HG02588 (cell line): ENCODE results near the gene PSMD7.
A peak's percentile ranks its signal among the peaks of the same experiment; 100 is the strongest.

Source experiments
- ATAC-seq: cut with Tn5 transposase; IDR thresholded peaks from one replicate; pipeline ENCODE4 v1.9.1; 2021; ENCODE audit warnings: mild to moderate bottlenecking, moderate library complexity; ENCODE audit not compliant: unreplicated experiment

Gene PSMD7

GRCh38 chr16:74296432-74297144 is at the start of gene PSMD7:
PSMD7 (plus strand) TSS chr16:74296814; CDS start chr16:74296915, 101 bp downstream.
- ATAC-seq, result peak; percentile 97

- ATAC-seq, result no peak
Observed at GRCh38 chr16:74249254-74249653, 47.4 kb upstream of the PSMD7 start.

- no peak for ATAC-seq
Observed at GRCh38 chr16:74249846-74250245, 46.8 kb upstream of the PSMD7 start.

GRCh38 chr16:74252329-74252728 is 44.3 kb upstream of the PSMD7 start:
- ATAC-seq, result no peak

GRCh38 chr16:74253161-74253938 is 43.3 kb upstream of the PSMD7 start:
- no peak for ATAC-seq

GRCh38 chr16:74257061-74257460 is 39.6 kb upstream of the PSMD7 start:
- no peak for ATAC-seq

GRCh38 chr16:74261068-74261467 is 35.5 kb upstream of the PSMD7 start:
- ATAC-seq, result no peak

GRCh38 chr16:74264811-74265210 is 31.8 kb upstream of the PSMD7 start:
- ATAC-seq, result no peak

GRCh38 chr16:74268372-74268782 is 28.2 kb upstream of the PSMD7 start:
- no peak for ATAC-seq

- no peak for ATAC-seq
Observed at GRCh38 chr16:74271872-74272271, 24.7 kb upstream of the PSMD7 start.

GRCh38 chr16:74275031-74275636 is 21.5 kb upstream of the PSMD7 start:
- ATAC-seq, result no peak

GRCh38 chr16:74275711-74276110 is 20.9 kb upstream of the PSMD7 start:
- no peak for ATAC-seq

GRCh38 chr16:74277974-74278373 is 18.6 kb upstream of the PSMD7 start:
- no peak for ATAC-seq

- ATAC-seq, result no peak
Observed at GRCh38 chr16:74279266-74279665, 17.3 kb upstream of the PSMD7 start.

GRCh38 chr16:74279805-74280204 is 16.8 kb upstream of the PSMD7 start:
- no peak for ATAC-seq

- no peak for ATAC-seq
Observed at GRCh38 chr16:74280448-74280847, 16.2 kb upstream of the PSMD7 start.

- no peak for ATAC-seq
Observed at GRCh38 chr16:74281300-74281699, 15.3 kb upstream of the PSMD7 start.

- ATAC-seq, result no peak
Observed at GRCh38 chr16:74283716-74284115, 12.9 kb upstream of the PSMD7 start.

GRCh38 chr16:74288065-74288464 is 8.5 kb upstream of the PSMD7 start:
- ATAC-seq, result no peak

GRCh38 chr16:74290356-74290755 is 6.3 kb upstream of the PSMD7 start:
- no peak for ATAC-seq

- no peak for ATAC-seq
Observed at GRCh38 chr16:74291176-74291575, 5.4 kb upstream of the PSMD7 start.
